OCI-LY3 (cell line): ENCODE measurements around the gene PIK3CA.

Experiments used
- EZH2phosphoT487 ChIP-seq: fragments of 200-600 bp; shearing (Covaris generic); IDR thresholded peaks from 2 replicates; pipeline ENCODE4 v1.6.1; 2018; ENCODE audit warnings: antibody characterized with exemption, mixed run types, low read depth
- TF ChIP-seq, protein P1 (sequence below): fragments of 200-600, 300-600 bp; sonication (generic); IDR thresholded peaks from 2 replicates; pipeline ENCODE4 v1.5.1; 2014; ENCODE audit warnings: antibody characterized with exemption, low read length, low read depth

DNA sequence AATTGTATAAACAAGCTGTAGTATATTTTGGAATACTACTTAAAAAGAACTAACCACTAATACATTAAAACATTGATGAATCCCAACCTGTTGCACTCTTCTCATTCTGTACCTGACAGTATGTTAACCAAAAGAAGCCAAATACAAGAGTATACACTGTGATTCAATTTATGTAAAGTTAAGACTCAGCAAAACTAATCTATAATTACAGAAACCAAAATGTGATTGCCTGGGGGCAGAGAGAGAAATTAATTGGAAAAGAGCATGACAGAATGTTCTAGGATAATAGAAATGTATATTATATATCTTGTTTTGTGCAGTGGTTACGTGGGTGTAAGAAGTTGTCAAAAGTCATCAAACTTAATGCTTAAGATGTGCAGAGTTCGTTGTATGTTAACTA, 31.1 kb downstream of the PIK3CA start:
- TF ChIP-seq, protein P1, sequence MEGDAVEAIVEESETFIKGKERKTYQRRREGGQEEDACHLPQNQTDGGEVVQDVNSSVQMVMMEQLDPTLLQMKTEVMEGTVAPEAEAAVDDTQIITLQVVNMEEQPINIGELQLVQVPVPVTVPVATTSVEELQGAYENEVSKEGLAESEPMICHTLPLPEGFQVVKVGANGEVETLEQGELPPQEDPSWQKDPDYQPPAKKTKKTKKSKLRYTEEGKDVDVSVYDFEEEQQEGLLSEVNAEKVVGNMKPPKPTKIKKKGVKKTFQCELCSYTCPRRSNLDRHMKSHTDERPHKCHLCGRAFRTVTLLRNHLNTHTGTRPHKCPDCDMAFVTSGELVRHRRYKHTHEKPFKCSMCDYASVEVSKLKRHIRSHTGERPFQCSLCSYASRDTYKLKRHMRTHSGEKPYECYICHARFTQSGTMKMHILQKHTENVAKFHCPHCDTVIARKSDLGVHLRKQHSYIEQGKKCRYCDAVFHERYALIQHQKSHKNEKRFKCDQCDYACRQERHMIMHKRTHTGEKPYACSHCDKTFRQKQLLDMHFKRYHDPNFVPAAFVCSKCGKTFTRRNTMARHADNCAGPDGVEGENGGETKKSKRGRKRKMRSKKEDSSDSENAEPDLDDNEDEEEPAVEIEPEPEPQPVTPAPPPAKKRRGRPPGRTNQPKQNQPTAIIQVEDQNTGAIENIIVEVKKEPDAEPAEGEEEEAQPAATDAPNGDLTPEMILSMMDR: no peak
- TF ChIP-seq EZH2phosphoT487: no peak
